HG03103 (cell line): ENCODE results near the gene ASB9.
"Not testable (repeated sequence)": the region's sequence is repeated elsewhere in the genome, so short reads cannot be mapped to it uniquely, and the experiment has no call there.

Experiments used
- ATAC-seq: cut with Tn5 transposase; IDR thresholded peaks from one replicate; pipeline ENCODE4 v1.9.1; 2021; ENCODE audit warnings: low read depth; ENCODE audit not compliant: unreplicated experiment

The ASB9 gene

GRCh38 chrX:15242899-15243555, 26.9 kb downstream of the ASB9 start:
- ATAC-seq, result no peak

GRCh38 chrX:15241301-15241700, 28.6 kb downstream of the ASB9 start:
- no peak for ATAC-seq

- no peak for ATAC-seq
These were observed 29.5 kb downstream of the ASB9 start for GRCh38 chrX:15240414-15240813.

- ATAC-seq, result no peak
These were observed 33.7 kb downstream of the ASB9 start for GRCh38 chrX:15236146-15236545.

GRCh38 chrX:15235001-15235400, 34.9 kb downstream of the ASB9 start:
- ATAC-seq, result no peak

- ATAC-seq, result no peak
These were observed 36.4 kb downstream of the ASB9 start for GRCh38 chrX:15233416-15234015.

- ATAC-seq, result no peak
These were observed 45.1 kb downstream of the ASB9 start for GRCh38 chrX:15224747-15225146.

GRCh38 chrX:15221321-15221720, 48.6 kb downstream of the ASB9 start:
- no peak for ATAC-seq

GRCh38 chrX:15217161-15217560, 52.7 kb downstream of the ASB9 start:
- ATAC-seq, result no peak

- no peak for ATAC-seq
These were observed 53.6 kb downstream of the ASB9 start for GRCh38 chrX:15216280-15216679.

GRCh38 chrX:15215366-15215765, 54.5 kb downstream of the ASB9 start:
- no peak for ATAC-seq

- no peak for ATAC-seq
These were observed 55.3 kb downstream of the ASB9 start for GRCh38 chrX:15214588-15214987.

GRCh38 chrX:15209096-15209495, 60.8 kb downstream of the ASB9 start:
- ATAC-seq, result no peak

- no peak for ATAC-seq
These were observed 61.9 kb downstream of the ASB9 start for GRCh38 chrX:15207994-15208393.

- ATAC-seq, result no peak
These were observed 62.5 kb downstream of the ASB9 start for GRCh38 chrX:15207384-15207783.

- no peak for ATAC-seq
These were observed 63.6 kb downstream of the ASB9 start for GRCh38 chrX:15206306-15206705.

- peak; percentile 71 for ATAC-seq
These were observed 65.6 kb downstream of the ASB9 start for GRCh38 chrX:15204130-15204751.

GRCh38 chrX:15203694-15204093, 66.2 kb downstream of the ASB9 start:
- ATAC-seq, result no peak

- ATAC-seq, result peak; percentile 44
These were observed 67.3 kb downstream of the ASB9 start for GRCh38 chrX:15202454-15203177.

- no peak for ATAC-seq
These were observed 69.0 kb downstream of the ASB9 start for GRCh38 chrX:15200871-15201270.

- ATAC-seq, result not testable (repeated sequence)
These were observed 71.2 kb downstream of the ASB9 start for GRCh38 chrX:15198608-15199202.
